22Rv1 (cell line): ENCODE data around the gene PBX1.

Experiments
- CTCF ChIP-seq: fragments of 450-650 bp; IDR thresholded peaks from 2 replicates; pipeline ENCODE4 v1.5.1; 2017; ENCODE audit warnings: mild to moderate bottlenecking
- ZFX ChIP-seq: fragments of 450-650 bp; IDR thresholded peaks from 2 replicates; pipeline ENCODE4 v1.6.1; 2017; ENCODE audit warnings: antibody characterized with exemption, borderline replicate concordance

GRCh38 chr1:164589961-164590507 lies 31.1 kb downstream of the PBX1 start:
- no peak for TF ChIP-seq CTCF
- TF ChIP-seq ZFX: no peak
